Bronchial epithelial cell (primary cell): Measurements from ENCODE around the gene CDK14. TPM values are rescaled to one million over a fixed set of nuclear protein-coding genes. Genes with fewer than 3 reads are reported as not detected.

Experiments used
- DNase-seq: peaks from one replicate; pipeline ENCODE4 v3.0.0-alpha.2; 2010; ENCODE audit warnings: low read depth
- FAIRE-seq: peaks from 2 replicates; lab custom pipeline; 2011; peaks lifted over from hg19 to GRCh38; lab: Jason Lieb, UNC
- H3K27me3 ChIP-seq: 2 replicates; pipeline ENCODE4 v1.5.1; 2011; ENCODE audit warnings: low read length; ENCODE audit not compliant: control insufficient read depth, insufficient read depth
- H3K36me3 ChIP-seq: 2 replicates; pipeline ENCODE4 v1.5.1; 2011; ENCODE audit warnings: low read length; ENCODE audit not compliant: control insufficient read depth, insufficient read depth
- H3K4me3 ChIP-seq: 2 replicates; pipeline ENCODE4 v1.5.1; 2011; ENCODE audit warnings: mild to moderate bottlenecking, low read depth, low read length, control low read depth
- CTCF ChIP-seq: IDR thresholded peaks from 2 replicates; pipeline ENCODE4 v1.5.1; 2011; ENCODE audit warnings: mild to moderate bottlenecking, moderate library complexity, low read length, control low read depth, inconsistent platforms; ENCODE audit not compliant: insufficient read depth, severe bottlenecking
- total RNA-seq: library from RNA; depleted of rRNA; stranded (reverse); fragments of >200 nt; gene quantifications from 2 replicates; pipeline ENCODE4 v1.2.1, GENCODE V29; 2014

CDK14 gene
- total RNA-seq, 1 donor from 2014 or later, result 8.7 TPM

- TF ChIP-seq CTCF, result no peak
- no peaks in the 10 kb centered on the region for H3K27me3 ChIP-seq
- no peak overlapping the region for H3K4me3 ChIP-seq
- FAIRE-seq, result no peak
- no peak for DNase-seq
- H3K36me3 ChIP-seq, result no peaks in the 10 kb centered on the region
Measured at GRCh38 chr7:90850066-90850465, 253.9 kb downstream of the CDK14 start.

GRCh38 chr7:90850471-90850870, 254.3 kb downstream of the CDK14 start:
- Histone ChIP-seq H3K36me3 (no peaks in the 10 kb centered on the region), H3K27me3 (no peaks in the 10 kb centered on the region), H3K4me3 (no peak overlapping the region)
- DNase-seq, result no peak
- FAIRE-seq, result no peak
- TF ChIP-seq CTCF, result no peak

GRCh38 chr7:90853205-90853604, 257.1 kb downstream of the CDK14 start:
- FAIRE-seq, result no peak
- DNase-seq, result no peak
- Histone ChIP-seq H3K27me3 (no peaks in the 10 kb centered on the region), H3K36me3 (no peaks in the 10 kb centered on the region), H3K4me3 (no peak overlapping the region)
- TF ChIP-seq CTCF, result no peak

GRCh38 chr7:90856351-90857070, 260.4 kb downstream of the CDK14 start:
- no peak for TF ChIP-seq CTCF
- Histone ChIP-seq H3K36me3 (no peaks in the 10 kb centered on the region), H3K27me3 (no peaks in the 10 kb centered on the region), H3K4me3 (no peak overlapping the region)
- DNase-seq (no peak), FAIRE-seq (no peak)

- no peaks in the 10 kb centered on the region for H3K27me3 ChIP-seq
- FAIRE-seq, result no peak
- H3K36me3 ChIP-seq, result no peaks in the 10 kb centered on the region
- TF ChIP-seq CTCF, result no peak
- H3K4me3 ChIP-seq, result no peak overlapping the region
- no peak for DNase-seq
Measured at GRCh38 chr7:90857603-90858002, 261.5 kb downstream of the CDK14 start.

- H3K27me3 ChIP-seq, result no peaks in the 10 kb centered on the region
- no peak for DNase-seq
- FAIRE-seq, result no peak
- no peak for TF ChIP-seq CTCF
- H3K36me3 ChIP-seq, result no peaks in the 10 kb centered on the region
- H3K4me3 ChIP-seq, result no peak overlapping the region
Measured at GRCh38 chr7:90858546-90858945, 262.4 kb downstream of the CDK14 start.
